ENCODE data around the gene CTNNBIP1.

Gene CTNNBIP1

DNA sequence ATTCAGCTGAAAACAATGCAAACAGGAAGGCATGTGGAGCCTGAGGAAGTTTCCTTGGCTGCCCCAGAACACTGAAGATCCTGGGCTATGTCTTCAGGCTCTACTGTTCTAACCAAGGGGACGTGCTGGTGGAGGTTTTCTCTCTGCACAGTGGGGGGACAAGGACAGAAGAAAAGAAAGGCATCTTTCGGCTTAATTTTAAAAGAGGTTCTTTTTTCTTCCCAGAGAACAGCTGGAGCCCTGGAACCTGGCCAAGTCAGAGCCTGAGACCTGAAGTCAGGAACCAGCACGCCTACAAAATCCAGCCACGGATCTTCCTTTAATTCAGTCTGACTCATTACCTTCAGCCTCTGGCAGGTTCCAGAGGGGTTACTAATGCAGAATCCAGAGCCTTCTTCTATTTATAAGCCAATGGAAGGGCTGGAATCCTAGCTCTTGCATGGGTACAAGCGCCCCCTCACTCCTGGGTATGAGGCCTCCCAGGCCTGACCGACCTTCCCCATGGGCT lies 19.8 kb downstream of the CTNNBIP1 start:
- Histone ChIP-seq H3K27me3 (replicated peaks; ENCODE audit: control insufficient read depth, insufficient read depth, low read length, poor library complexity, severe bottlenecking) (no peaks in the 10 kb centered on the region), H3K4me1 (ENCODE audit: control insufficient read depth, insufficient read depth, low read length, poor library complexity, severe bottlenecking) (no peaks in the 10 kb centered on the region), H3K4me3 (ENCODE audit: insufficient read depth, low read depth, low read length, poor library complexity, severe bottlenecking) (no peak overlapping the region), H3K27ac (ENCODE audit: insufficient read depth, low read length, poor library complexity, severe bottlenecking) (no peak overlapping the region), H3K9me3 (ENCODE audit: control insufficient read depth, low read length) (no peaks in the 10 kb centered on the region), H3K36me3 (ENCODE audit: control insufficient read depth, insufficient read depth, low read length) (no peaks in the 10 kb centered on the region)
- DNase-seq = no peak

DNA sequence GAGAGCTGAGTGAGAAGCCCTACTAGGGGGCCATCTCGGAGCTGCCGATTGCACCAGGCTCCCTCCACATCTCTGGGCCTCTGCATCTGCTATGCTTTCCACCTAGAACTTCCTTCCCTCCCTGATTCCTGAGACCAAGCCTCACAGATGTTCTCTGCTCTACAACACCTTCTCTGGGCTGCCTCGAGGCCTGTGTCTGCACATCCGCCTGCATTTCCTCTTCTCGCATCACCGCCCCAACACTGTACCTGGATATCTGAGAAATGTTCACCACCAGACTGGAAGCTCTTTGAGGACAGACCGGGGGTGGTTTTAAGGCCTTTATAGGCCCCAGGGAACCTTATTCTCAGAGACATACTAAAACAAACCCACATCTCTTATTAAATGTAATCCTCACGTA lies 20.7 kb downstream of the CTNNBIP1 start:
- no peak for DNase-seq
- Histone ChIP-seq H3K36me3 (ENCODE audit: control insufficient read depth, insufficient read depth, low read length) (no peaks in the 10 kb centered on the region), H3K9me3 (ENCODE audit: control insufficient read depth, low read length) (no peaks in the 10 kb centered on the region), H3K27ac (ENCODE audit: insufficient read depth, low read length, poor library complexity, severe bottlenecking) (no peak overlapping the region), H3K4me1 (ENCODE audit: control insufficient read depth, insufficient read depth, low read length, poor library complexity, severe bottlenecking) (no peaks in the 10 kb centered on the region), H3K4me3 (ENCODE audit: insufficient read depth, low read depth, low read length, poor library complexity, severe bottlenecking) (no peak overlapping the region), H3K27me3 (replicated peaks; ENCODE audit: control insufficient read depth, insufficient read depth, low read length, poor library complexity, severe bottlenecking) (no peaks in the 10 kb centered on the region)

DNA sequence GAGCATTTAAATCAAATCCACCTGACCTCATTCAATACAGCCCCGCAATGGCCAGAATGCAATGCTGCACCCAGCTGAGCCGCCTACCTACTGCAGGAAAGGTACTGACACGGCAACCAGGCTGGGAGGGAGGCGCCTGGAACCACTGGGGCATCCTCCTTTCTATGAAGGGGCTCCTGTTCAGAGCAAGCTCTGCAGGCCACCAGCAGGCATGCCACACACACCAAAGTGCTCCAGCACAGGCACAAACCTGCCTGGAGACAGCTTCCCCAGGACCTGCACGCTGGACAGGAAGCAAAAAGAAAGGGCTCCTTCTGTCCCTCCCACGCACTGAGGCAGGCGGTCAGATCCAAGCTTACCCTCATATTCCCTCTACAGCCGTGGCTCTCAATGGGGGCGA lies 21.2 kb downstream of the CTNNBIP1 start:
- no peaks in the 10 kb centered on the region for H3K4me1 ChIP-seq (ENCODE audit: control insufficient read depth, insufficient read depth, low read length, poor library complexity, severe bottlenecking)
- no peak overlapping the region for H3K4me3 ChIP-seq (ENCODE audit: insufficient read depth, low read depth, low read length, poor library complexity, severe bottlenecking)
- no peaks in the 10 kb centered on the region for H3K36me3 ChIP-seq (ENCODE audit: control insufficient read depth, insufficient read depth, low read length)
- H3K9me3 ChIP-seq (ENCODE audit: control insufficient read depth, low read length) = no peaks in the 10 kb centered on the region
- no peak for DNase-seq
- H3K27ac ChIP-seq (ENCODE audit: insufficient read depth, low read length, poor library complexity, severe bottlenecking) = no peak overlapping the region
- H3K27me3 ChIP-seq (replicated peaks; ENCODE audit: control insufficient read depth, insufficient read depth, low read length, poor library complexity, severe bottlenecking) = no peaks in the 10 kb centered on the region

DNA sequence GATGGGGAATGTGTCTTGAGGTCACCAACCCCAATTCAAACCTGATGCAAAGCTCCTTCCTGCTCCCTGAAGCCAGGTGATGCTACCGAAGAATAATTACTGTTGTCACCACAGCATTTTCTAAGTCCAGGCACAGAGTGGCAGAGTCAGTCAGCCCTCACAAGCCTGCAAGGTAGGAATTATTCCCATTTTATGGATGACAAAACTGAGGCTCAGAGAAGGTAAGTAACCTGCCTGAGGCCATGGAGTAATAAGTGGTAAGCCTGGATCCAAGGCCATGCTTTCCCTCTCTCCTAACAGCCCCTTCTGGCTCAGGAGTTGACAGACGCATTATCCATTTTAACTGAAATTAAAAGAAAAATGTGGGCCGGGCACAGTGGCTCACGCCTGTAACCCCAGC lies 23.0 kb downstream of the CTNNBIP1 start:
- H3K4me1 ChIP-seq (ENCODE audit: control insufficient read depth, insufficient read depth, low read length, poor library complexity, severe bottlenecking) = no peaks in the 10 kb centered on the region
- H3K36me3 ChIP-seq (ENCODE audit: control insufficient read depth, insufficient read depth, low read length) = no peaks in the 10 kb centered on the region
- no peaks in the 10 kb centered on the region for H3K9me3 ChIP-seq (ENCODE audit: control insufficient read depth, low read length)
- H3K27me3 ChIP-seq (replicated peaks; ENCODE audit: control insufficient read depth, insufficient read depth, low read length, poor library complexity, severe bottlenecking) = no peaks in the 10 kb centered on the region
- no peak for DNase-seq
- H3K27ac ChIP-seq (ENCODE audit: insufficient read depth, low read length, poor library complexity, severe bottlenecking) = no peak overlapping the region
- H3K4me3 ChIP-seq (ENCODE audit: insufficient read depth, low read depth, low read length, poor library complexity, severe bottlenecking) = no peak overlapping the region

DNA sequence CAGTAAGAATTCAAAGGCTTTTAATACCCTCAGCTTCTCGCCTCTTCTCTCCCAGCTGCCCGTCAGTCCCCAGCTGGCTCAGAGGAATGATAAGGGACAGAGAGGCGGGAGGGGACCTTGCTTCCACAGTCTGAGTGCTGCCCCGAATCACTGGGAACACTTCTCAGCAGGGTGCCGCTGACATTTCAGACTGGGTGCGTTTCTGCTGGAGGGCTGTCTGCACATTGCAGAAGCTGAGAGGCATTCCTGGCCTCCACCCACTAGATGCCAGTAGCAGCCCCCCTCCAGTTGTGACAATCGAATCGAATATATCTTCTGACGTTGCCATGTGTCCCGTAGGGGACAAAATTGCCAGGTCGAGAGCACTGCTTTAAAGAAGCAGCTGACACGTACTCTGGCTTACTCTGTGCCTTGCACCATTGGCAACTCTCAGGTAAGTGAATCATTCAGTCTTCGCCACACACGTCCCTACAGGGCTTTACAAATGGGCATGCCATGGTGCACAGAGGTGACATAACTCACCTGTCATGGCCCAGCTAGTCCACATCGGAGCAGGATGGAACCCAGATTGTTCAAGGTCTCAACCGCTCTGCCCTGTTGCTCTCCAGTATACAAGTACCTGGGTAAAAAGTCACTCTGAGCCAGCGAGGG lies 23.9 kb downstream of the CTNNBIP1 start:
- Histone ChIP-seq H3K36me3 (ENCODE audit: control insufficient read depth, insufficient read depth, low read length) (no peaks in the 10 kb centered on the region), H3K27ac (ENCODE audit: insufficient read depth, low read length, poor library complexity, severe bottlenecking) (no peak overlapping the region), H3K27me3 (replicated peaks; ENCODE audit: control insufficient read depth, insufficient read depth, low read length, poor library complexity, severe bottlenecking) (no peaks in the 10 kb centered on the region), H3K9me3 (ENCODE audit: control insufficient read depth, low read length) (no peaks in the 10 kb centered on the region), H3K4me3 (ENCODE audit: insufficient read depth, low read depth, low read length, poor library complexity, severe bottlenecking) (no peak overlapping the region), H3K4me1 (ENCODE audit: control insufficient read depth, insufficient read depth, low read length, poor library complexity, severe bottlenecking) (no peaks in the 10 kb centered on the region)
- no peak for DNase-seq

DNA sequence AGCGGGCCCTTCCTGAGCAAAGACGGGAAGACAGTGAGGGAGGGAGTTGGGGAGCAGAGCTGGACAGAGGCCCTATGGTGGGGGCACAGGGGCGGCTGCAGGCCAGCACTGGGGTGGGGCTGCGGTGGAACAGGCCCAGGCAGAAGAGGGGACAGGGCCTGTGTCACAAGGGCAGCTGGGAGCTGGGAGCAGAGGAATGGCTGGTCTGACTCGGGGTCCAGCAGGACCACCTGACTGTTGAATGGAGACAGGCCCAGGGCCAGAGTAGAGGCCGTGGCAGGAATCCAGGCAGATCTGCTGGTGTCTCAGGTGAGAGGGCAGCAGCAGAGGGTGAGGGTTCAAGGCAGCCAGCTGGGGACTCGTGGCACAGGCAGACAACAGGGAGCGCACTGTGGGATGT lies 25.3 kb downstream of the CTNNBIP1 start:
- H3K4me3 ChIP-seq (ENCODE audit: insufficient read depth, low read depth, low read length, poor library complexity, severe bottlenecking) = no peak overlapping the region
- H3K9me3 ChIP-seq (ENCODE audit: control insufficient read depth, low read length) = no peaks in the 10 kb centered on the region
- no peak overlapping the region for H3K27ac ChIP-seq (ENCODE audit: insufficient read depth, low read length, poor library complexity, severe bottlenecking)
- no peak for DNase-seq
- H3K4me1 ChIP-seq (ENCODE audit: control insufficient read depth, insufficient read depth, low read length, poor library complexity, severe bottlenecking) = no peaks in the 10 kb centered on the region
- no peaks in the 10 kb centered on the region for H3K36me3 ChIP-seq (ENCODE audit: control insufficient read depth, insufficient read depth, low read length)
- H3K27me3 ChIP-seq (replicated peaks; ENCODE audit: control insufficient read depth, insufficient read depth, low read length, poor library complexity, severe bottlenecking) = no peaks in the 10 kb centered on the region

DNA sequence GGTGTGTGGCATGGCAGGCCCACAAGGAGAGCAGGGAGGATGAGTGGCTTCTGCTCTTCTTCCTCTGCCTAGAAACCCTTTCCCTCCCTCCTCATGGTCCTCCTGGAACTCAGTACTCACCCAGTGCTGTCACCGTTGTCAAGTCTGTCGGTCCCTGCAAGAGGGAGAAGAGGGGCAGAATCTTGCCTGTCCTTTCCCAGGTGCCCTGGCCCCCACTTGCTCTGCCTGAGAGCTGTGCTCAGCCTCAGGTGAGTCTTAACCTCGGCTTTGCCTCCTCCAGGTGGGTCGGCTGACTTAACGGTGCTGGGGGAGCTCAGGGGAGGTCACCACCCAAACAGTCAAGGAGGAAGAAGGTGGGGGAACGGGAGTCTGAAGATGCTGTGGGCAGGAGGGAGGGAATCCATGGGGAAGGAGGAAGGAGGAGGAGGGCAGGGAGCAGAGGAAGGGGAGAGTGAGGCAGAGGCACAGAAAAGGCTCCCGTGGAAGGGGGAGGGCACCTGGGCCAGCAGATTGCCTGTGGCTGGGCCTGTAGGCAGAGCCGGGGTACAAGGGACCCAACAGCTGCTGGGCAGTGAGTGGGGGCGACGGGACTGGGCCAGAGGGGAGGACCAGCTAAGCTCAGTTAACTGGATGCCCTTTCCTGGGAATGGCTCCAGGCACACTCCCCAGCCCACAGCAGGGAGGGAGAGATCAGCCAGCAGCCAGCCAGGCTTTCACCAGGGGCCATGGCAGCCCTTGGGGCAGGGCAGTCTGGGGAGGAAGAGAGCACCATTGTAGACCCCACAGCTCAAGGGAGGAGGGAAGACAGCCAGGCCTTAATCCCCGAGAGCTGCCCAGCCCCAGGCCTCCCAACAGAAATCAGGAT lies 26.3 kb downstream of the CTNNBIP1 start:
- no peak overlapping the region for H3K27ac ChIP-seq (ENCODE audit: insufficient read depth, low read length, poor library complexity, severe bottlenecking)
- H3K9me3 ChIP-seq (ENCODE audit: control insufficient read depth, low read length) = no peaks in the 10 kb centered on the region
- no peaks in the 10 kb centered on the region for H3K27me3 ChIP-seq (replicated peaks; ENCODE audit: control insufficient read depth, insufficient read depth, low read length, poor library complexity, severe bottlenecking)
- H3K36me3 ChIP-seq (ENCODE audit: control insufficient read depth, insufficient read depth, low read length) = no peaks in the 10 kb centered on the region
- DNase-seq = no peak
- H3K4me1 ChIP-seq (ENCODE audit: control insufficient read depth, insufficient read depth, low read length, poor library complexity, severe bottlenecking) = no peaks in the 10 kb centered on the region
- no peak overlapping the region for H3K4me3 ChIP-seq (ENCODE audit: insufficient read depth, low read depth, low read length, poor library complexity, severe bottlenecking)

DNA sequence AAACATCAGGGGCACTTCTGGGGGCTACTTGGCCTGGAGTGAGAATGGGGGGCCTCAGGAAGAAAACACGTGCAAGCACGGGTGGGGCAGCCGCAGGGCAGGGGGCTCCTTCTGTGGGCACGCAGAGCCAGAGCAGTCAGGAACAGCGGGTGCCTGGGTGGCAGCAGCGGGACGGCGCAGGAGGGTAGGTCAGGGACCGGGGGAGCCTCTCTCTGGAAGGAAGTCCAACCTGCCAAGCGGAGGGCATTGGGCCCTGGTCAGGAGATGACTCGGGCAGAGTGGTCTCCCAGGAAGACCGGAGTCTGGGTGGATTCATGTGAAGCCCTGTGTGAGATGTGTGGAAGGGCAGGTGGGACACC lies 27.1 kb downstream of the CTNNBIP1 start:
- no peaks in the 10 kb centered on the region for H3K4me1 ChIP-seq (ENCODE audit: control insufficient read depth, insufficient read depth, low read length, poor library complexity, severe bottlenecking)
- no peaks in the 10 kb centered on the region for H3K9me3 ChIP-seq (ENCODE audit: control insufficient read depth, low read length)
- H3K36me3 ChIP-seq (ENCODE audit: control insufficient read depth, insufficient read depth, low read length) = no peaks in the 10 kb centered on the region
- H3K27ac ChIP-seq (ENCODE audit: insufficient read depth, low read length, poor library complexity, severe bottlenecking) = no peak overlapping the region
- no peaks in the 10 kb centered on the region for H3K27me3 ChIP-seq (replicated peaks; ENCODE audit: control insufficient read depth, insufficient read depth, low read length, poor library complexity, severe bottlenecking)
- DNase-seq = no peak
- H3K4me3 ChIP-seq (ENCODE audit: insufficient read depth, low read depth, low read length, poor library complexity, severe bottlenecking) = no peak overlapping the region

DNA sequence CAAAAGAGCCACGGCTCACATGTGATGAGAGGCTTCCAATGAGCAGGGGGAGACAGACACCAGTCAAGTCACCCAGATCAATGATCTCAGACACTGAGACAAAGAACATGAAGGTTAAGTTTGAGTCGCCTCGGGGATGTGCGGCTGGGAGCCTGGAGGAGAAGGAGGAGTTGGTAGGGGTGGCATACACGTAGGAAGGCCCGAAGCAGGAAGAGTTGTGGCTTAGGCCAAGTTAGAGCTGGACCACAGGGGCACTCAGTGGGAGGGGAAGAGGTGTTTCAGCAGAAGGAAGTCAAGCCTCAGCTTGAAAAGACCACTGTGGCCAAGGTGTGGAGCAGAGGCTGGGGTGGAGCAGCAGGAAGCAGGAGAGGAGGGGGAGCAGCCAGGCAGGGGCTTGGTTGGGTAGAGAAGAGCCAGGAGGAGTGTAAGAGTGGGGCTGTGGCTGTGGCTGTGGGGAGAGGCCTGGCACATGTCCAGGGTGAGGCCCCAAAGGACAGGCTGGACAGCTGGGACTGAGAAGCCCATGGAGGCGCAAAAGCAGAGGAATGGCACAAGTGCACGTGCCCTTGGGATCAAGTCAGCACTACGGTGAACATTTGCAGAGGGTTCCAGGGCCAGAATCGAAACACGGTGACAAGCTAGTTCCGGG lies 27.6 kb downstream of the CTNNBIP1 start:
- no peak overlapping the region for H3K27ac ChIP-seq (ENCODE audit: insufficient read depth, low read length, poor library complexity, severe bottlenecking)
- DNase-seq = no peak
- H3K36me3 ChIP-seq (ENCODE audit: control insufficient read depth, insufficient read depth, low read length) = no peaks in the 10 kb centered on the region
- no peak overlapping the region for H3K4me3 ChIP-seq (ENCODE audit: insufficient read depth, low read depth, low read length, poor library complexity, severe bottlenecking)
- no peaks in the 10 kb centered on the region for H3K4me1 ChIP-seq (ENCODE audit: control insufficient read depth, insufficient read depth, low read length, poor library complexity, severe bottlenecking)
- no peaks in the 10 kb centered on the region for H3K9me3 ChIP-seq (ENCODE audit: control insufficient read depth, low read length)
- H3K27me3 ChIP-seq (replicated peaks; ENCODE audit: control insufficient read depth, insufficient read depth, low read length, poor library complexity, severe bottlenecking) = no peaks in the 10 kb centered on the region

DNA sequence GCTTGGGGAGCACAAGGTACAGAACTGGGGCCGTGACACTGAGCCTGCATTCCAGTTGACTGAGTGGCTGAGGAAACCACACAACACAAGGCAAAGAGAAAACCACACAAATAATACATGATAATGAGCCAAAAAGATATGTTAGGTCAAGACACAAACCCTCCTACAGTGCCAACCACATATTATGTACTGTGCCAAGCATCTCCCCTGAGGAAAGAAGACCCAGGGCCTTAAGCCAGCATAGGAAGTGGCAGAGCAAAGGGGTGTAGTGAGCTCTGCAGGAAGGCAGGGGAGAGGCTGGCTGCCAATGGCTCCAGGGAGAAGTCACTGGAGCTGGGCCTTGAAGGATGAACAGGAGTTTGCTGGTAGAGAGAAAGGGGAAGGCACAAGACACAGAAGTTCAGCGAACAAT lies 28.2 kb downstream of the CTNNBIP1 start:
- no peak overlapping the region for H3K4me3 ChIP-seq (ENCODE audit: insufficient read depth, low read depth, low read length, poor library complexity, severe bottlenecking)
- H3K36me3 ChIP-seq (ENCODE audit: control insufficient read depth, insufficient read depth, low read length) = no peaks in the 10 kb centered on the region
- no peaks in the 10 kb centered on the region for H3K9me3 ChIP-seq (ENCODE audit: control insufficient read depth, low read length)
- H3K4me1 ChIP-seq (ENCODE audit: control insufficient read depth, insufficient read depth, low read length, poor library complexity, severe bottlenecking) = no peaks in the 10 kb centered on the region
- no peaks in the 10 kb centered on the region for H3K27me3 ChIP-seq (replicated peaks; ENCODE audit: control insufficient read depth, insufficient read depth, low read length, poor library complexity, severe bottlenecking)
- no peak overlapping the region for H3K27ac ChIP-seq (ENCODE audit: insufficient read depth, low read length, poor library complexity, severe bottlenecking)
- no peak for DNase-seq
